GM18520 (cell line): ENCODE measurements around the gene MOV10.
A peak's percentile ranks its signal among the peaks of the same experiment; 100 is the strongest.
"Not testable (repeated sequence)": the region's sequence is repeated elsewhere in the genome, so short reads cannot be mapped to it uniquely, and the experiment has no call there.

Source experiments
- ATAC-seq: cut with Tn5 transposase; IDR thresholded peaks from one replicate; pipeline ENCODE4 v1.9.1; 2021; ENCODE audit not compliant: unreplicated experiment

The MOV10 gene

GRCh38 chr1:112712191-112712590 is 37.7 kb downstream of the MOV10 start:
- no peak for ATAC-seq

- no peak for ATAC-seq
These were observed 38.3 kb downstream of the MOV10 start for GRCh38 chr1:112712701-112713128.

- ATAC-seq: no peak
These were observed 39.2 kb downstream of the MOV10 start for GRCh38 chr1:112713466-112714312.

GRCh38 chr1:112714313-112715263 is 40.1 kb downstream of the MOV10 start:
- ATAC-seq: no peak

- ATAC-seq: peak; percentile 72
These were observed 41.0 kb downstream of the MOV10 start, which contains the start of gene PPM1J for GRCh38 chr1:112715264-112716053. PPM1J (minus strand) TSS chr1:112715332; CDS start chr1:112715301, 31 bp downstream.

GRCh38 chr1:112716133-112716720 is 41.8 kb downstream of the MOV10 start:
- ATAC-seq: peak; percentile 30

GRCh38 chr1:112717263-112717873 is 42.9 kb downstream of the MOV10 start:
- no peak for ATAC-seq

GRCh38 chr1:112718691-112719418 is 44.4 kb downstream of the MOV10 start:
- ATAC-seq: no peak

GRCh38 chr1:112719706-112720105 is 45.2 kb downstream of the MOV10 start:
- ATAC-seq: no peak

- no peak for ATAC-seq
These were observed 46.3 kb downstream of the MOV10 start for GRCh38 chr1:112720800-112721199.

- ATAC-seq: not testable (repeated sequence)
These were observed 46.8 kb downstream of the MOV10 start for GRCh38 chr1:112721294-112721693.

- ATAC-seq: no peak
These were observed 47.6 kb downstream of the MOV10 start for GRCh38 chr1:112721966-112722524.

- ATAC-seq: no peak
These were observed 48.4 kb downstream of the MOV10 start for GRCh38 chr1:112722601-112723510.

GRCh38 chr1:112723511-112723839 is 49.0 kb downstream of the MOV10 start:
- no peak for ATAC-seq

- ATAC-seq: not testable (repeated sequence)
These were observed 49.8 kb downstream of the MOV10 start for GRCh38 chr1:112724240-112724639.

- ATAC-seq: no peak
These were observed 53.3 kb downstream of the MOV10 start for GRCh38 chr1:112727716-112728115.

- not testable (repeated sequence) for ATAC-seq
These were observed 54.0 kb downstream of the MOV10 start for GRCh38 chr1:112728306-112728971.
